GM21381 (cell line): ENCODE data around the gene BANK1.

ENCODE experiments used
- ATAC-seq: cut with Tn5 transposase; IDR thresholded peaks from one replicate; pipeline ENCODE4 v1.9.1; 2021; ENCODE audit warnings: mild to moderate bottlenecking, moderate library complexity; ENCODE audit not compliant: unreplicated experiment

The BANK1 gene

DNA sequence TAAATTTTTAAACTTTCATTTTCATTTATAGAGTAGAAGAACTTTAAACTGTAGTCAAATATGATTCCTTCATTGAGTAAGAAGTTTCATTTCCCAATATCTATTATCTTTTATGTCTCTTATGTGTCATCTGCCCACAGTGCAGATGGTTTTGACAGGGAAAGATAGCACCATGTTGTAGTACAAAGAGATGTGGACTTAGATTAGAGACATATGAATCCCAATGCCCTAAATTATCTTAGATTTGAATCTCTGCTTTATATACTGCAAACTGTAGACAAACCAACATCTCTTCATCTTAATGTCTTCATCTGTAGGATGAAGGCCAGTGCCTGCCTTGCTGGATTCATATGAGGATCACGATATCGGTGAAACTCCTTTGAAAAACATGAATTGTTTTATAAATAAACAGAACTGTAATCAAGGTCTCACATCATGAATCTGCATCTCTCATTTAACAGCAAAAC, 217.5 kb downstream of the BANK1 start:
- peak; percentile 87 for ATAC-seq

DNA sequence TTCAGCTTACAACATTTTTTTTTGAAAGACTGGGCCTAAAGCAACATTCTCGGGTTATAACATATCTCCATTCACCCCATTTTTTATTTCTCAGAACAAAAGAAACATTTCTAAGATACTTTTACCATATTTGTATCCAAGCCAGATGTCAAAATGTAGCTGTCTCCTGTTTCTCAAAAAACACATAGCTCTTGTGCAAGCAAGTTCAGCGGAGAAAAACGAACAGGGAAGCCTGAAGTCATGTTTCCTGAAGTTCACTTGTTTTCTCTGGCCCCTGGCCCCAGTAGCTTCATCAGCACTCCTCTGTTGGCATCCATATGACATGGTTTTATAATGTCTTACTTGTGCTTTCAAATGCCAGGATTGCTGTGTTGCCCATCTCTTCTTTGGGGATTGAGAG, 218.2 kb downstream of the BANK1 start:
- no peak for ATAC-seq

DNA sequence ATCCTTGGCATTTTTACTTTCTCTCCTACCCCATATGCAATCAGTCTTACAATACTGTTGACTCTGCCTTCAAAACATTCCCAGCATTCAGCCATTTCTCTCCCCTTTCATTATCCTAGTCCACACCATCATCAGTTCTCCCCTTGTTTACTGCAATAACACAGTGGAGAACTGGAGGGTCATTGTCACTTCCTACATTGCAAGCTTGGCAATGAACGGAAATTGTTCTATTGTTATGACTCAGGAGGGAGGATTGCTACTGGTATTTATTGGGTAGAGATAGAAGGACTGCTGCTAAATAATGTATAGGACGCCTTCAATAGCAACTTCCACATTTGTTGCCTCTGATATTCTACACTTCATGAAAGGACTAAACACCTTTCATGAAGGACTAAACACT, 231.8 kb downstream of the BANK1 start:
- no peak for ATAC-seq

DNA sequence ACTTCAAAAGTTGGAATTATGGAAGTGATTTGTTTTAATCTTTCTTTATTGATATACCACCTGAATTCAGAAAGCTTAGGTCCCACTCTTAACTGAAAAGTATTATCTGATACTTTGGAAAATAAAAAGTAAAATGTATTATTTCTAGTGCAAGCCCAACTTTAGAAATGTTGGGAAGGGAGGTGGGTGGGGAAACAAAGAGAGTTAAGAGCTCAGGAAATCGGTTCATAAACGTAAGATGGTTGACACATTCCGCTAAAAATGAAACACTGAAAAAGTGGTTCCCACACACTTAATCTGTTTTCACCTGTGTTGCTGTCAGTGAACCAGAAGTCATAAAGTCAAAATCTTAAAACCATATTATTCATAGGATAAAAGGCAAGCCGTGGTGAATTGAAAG, 237.4 kb downstream of the BANK1 start:
- ATAC-seq: no peak

DNA sequence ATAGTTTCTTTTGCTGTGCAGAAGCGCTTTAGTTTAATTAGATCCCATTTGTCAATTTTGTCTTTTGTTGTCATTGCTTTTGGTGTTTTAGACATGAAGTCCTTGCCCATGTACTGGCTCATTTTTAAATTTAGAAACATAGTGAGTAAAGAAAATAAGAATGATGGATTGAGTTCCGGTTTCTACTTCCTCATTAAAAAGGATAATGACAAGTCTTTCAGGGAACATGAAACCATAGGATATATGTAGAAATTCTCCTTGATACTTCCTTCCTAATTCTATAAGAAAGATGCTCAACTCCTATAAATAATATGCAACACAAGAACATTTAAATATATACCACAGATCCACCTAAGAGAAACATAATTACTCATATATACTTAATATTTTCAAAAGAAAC, 240.9 kb downstream of the BANK1 start:
- ATAC-seq: no peak

DNA sequence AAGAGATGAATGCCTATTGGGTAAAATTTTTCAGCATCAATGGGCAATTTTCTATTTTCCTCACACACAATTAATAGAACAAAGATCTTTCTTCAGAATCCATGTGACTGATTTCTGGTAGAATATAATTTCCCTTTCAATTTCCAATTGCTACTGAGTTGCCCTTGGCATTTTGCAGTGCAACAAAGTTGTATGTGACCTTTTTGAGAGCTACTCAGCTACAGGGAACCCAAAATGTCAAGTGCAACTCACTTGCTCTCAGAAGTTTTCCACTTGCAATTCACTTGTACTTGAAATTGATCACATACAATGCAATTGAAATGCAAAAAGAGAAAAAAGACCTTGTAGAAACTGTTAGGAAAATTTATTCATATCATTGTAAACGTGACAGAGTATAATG, 245.5 kb downstream of the BANK1 start:
- no peak for ATAC-seq

DNA sequence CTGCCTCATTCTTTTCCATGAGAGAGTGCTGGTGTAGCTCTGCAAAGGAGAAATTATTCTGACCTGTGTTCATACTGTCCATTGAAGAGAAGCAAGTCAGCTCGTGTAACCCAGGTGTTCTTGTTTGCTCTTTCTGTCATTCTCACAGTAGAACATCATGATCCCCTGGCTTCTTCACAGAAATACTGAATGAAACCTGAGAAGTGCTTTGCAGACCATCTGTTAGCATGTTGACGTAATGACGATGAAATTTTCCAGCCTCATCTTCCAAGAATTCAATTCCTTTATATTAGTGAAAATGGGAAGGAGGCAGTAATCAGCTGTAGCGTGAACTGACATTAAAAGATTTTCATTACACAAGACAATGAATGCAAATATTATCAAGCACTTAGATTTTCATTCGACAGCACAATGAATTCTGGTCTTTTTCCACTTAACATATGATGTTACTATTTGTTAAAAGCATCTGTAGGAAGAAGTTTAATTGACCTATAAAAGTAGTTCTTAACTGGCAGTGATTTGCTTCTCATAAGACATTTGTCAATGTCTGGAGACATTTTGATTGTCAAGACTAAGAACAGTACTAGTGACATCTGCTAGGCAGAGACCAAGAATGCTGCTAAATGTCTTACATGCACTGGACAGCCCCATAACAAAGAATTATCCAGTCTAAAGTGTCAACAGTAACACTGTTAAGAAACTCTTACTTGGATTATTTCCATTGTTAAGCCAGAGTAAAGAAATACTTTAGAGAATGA, 246.3 kb downstream of the BANK1 start:
- no peak for ATAC-seq

DNA sequence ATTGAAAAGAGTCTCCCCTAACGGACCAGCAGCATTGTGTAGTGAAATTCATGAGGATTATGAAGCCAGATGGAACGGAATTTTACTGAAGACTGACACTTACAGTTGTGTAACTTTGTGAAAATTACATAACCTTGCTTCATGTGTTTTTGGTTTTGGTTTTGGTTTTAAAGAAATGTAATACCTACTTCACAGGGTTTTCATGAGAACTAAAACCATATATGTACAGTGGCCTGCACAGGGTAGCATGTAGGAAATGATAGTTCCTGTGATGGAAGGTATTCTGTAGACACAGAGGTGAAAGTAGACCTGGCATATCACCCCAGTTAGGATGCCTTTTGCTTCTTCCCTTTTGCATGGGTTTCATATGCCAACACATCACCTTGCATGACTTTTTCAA, 247.0 kb downstream of the BANK1 start:
- peak; percentile 48 for ATAC-seq

DNA sequence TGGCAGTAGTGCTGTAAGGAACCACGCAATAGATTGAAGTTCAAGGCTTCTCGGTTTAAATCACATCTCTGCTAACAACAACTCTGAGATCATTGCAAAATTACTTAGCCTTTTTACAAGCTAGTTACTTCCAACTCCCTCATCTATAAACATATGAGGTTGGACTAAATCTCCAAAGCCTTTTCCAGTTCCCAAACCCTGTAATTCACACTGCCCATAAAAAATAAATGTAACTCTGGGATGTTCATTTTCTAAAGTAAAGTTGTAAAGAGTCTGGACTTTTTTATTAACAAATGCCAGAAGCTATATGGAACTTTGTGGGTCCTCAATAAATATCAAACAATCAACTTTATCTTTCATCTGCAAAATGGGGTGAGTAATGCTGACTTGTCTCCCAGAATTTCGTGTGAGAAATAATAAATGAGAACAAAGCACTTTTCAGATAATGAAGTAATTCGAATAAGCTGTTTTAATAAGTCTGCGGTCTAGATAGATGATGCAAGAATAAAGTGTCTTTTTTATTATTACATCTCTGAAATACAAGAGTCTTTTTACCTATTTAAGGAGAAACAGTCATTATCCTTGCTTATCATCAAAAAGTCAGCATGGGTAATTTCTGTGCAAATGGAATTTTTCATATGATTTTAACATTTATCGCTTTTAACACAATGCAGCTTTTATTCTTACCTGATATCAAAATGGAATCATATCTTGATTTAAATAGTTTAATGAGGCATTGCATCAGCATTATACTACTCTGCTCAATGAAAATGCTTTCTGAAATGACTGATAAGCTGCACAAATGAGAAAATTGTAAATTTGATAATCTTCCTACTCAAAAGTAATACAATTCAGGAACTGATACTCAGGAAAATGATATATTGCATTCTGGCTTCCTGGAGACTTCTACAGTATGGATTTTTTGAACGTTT, 252.6 kb downstream of the BANK1 start:
- ATAC-seq: no peak

DNA sequence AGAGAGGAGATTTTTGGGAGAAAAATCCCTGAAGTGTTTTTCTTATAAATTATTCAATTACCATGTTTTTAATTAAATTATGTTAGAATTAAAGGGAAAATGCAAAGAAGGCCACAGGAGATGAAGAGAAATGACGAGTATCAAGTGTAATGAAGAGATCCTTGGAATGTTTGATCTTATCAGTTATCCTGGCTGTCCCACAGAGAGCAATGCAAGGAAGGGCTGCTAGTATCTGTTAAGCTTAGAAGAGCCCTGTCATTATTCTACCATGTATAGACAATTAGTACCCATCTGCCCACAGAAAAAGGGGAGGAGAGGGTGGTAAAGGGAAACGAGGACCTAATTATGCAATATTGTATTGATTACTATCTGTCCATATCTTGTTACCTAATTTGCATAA, 257.1 kb downstream of the BANK1 start:
- no peak for ATAC-seq

DNA sequence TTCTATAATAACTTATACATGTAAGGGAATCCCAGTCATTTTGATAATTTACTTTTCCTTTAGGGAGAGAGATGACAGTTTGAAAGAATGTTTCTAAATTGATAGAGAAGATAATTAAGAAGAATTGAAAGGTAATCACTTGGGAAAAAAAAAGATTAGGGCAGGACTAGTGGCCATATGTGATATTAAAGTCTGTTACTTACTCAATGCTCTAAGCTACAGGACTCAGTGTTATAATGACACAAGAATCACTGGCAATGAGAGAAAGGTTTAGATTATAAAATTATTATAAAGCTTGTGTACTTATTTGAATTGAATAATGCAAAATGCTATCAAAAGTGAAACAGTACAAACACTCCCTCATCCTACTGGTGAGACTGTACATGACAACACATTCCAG, 265.3 kb downstream of the BANK1 start:
- no peak for ATAC-seq

DNA sequence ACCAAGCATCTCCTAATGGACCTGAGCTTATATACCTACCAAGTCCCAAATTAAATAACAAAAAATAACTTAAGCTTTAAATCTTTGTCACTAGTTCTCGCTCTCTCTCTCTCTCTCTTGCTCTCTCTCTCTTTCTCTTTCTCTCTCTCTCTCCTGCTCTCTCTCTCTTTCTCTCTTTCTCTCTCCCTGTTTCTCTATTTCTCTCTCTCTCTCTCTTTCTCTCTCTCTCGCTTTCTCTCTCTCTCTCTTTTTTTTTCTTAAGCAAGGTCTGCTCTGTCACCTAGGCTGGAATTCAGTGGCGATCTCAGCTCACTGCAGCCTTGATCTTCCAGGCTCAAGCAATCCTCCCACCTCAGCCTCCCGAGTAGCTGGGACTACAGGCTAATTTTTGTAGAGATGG, 266.6 kb downstream of the BANK1 start:
- ATAC-seq: no peak

DNA sequence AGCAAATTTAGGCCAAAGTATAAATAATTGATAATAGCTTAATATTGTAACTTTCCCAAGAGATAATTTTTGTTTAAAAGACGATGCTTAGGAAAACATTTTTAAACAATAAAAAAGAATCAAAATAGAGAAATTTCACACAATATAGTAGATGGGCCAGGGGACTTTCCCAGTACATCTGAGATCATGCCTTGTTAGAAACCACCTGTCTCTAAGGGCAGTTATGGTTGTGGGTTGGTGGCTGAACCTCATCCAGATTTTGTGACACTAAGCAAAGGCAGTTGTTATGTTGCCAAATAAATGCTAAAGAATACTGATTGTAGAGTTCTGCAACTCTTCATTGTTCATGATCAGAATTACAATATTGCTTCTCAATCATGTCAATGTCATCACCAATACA, 270.6 kb downstream of the BANK1 start:
- peak; percentile 74 for ATAC-seq

DNA sequence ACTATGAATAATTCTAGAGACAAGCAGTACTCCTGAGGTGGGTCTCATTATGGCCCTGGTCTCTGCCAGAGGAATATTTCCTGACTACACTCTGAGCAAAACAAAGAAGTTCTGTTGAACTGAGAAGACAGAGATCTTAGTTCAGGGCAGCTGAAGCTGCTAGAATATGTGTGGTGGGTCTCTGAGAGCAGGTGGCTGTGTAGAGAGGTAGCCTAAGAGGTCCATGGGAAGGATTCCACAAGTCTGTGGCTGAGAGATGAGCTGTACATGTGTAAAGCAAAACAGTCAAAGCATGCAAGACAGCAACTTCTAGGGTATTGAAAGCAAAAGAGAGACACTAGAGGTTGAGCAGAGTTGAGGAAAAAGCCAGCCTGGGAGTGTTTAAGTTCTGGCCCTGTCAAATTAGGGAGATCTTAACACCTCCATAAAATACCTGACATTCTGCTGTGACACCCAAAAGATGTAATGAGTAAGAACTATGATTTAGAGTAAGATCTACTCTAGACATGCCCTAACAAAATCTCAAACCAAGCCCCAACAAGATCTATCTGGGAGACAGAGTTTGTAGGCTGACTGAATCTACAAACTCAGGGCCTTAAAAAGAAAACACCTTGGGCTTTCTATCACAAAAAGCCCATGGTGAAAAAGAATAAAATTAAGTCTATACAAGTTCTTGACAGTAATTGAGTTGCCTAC, 274.4 kb downstream of the BANK1 start:
- ATAC-seq: no peak

DNA sequence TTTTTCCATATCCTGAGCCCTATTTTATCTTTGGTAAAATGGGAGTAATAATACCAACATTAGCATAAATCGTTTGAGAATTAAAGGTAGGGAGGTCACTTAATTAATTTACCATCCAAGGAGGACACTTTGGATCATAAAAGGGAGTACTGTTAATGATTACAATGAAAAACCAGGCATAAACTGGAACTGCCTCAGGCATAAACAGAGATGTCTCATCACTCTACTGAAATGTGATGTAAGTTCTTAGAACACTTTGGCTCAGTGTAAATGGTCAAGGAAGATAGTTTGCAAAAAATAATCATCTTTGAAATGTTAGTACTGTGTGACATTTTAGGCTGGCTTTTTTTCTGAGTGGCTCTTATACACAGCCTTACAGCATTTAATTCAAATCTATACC, 286.1 kb downstream of the BANK1 start:
- ATAC-seq: no peak

DNA sequence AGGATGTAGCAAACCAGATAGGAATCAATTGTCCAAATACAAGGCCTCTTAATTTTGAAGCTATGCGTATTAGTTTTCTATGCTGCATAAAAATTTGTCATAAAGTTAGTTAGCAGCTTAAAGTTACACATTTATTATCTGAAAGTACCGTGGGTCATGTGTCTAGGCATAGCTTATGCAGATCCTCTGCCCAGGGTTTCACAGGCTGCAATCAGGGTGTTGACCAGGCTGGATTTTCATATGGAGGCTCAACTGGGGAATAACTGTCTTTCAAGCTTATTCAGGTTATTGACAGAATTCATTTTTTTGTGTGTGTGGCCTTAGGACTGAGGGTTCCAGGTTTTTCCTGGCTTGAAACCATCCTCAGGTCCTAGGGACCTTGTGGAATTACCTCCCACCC, 289.7 kb downstream of the BANK1 start:
- no peak for ATAC-seq

DNA sequence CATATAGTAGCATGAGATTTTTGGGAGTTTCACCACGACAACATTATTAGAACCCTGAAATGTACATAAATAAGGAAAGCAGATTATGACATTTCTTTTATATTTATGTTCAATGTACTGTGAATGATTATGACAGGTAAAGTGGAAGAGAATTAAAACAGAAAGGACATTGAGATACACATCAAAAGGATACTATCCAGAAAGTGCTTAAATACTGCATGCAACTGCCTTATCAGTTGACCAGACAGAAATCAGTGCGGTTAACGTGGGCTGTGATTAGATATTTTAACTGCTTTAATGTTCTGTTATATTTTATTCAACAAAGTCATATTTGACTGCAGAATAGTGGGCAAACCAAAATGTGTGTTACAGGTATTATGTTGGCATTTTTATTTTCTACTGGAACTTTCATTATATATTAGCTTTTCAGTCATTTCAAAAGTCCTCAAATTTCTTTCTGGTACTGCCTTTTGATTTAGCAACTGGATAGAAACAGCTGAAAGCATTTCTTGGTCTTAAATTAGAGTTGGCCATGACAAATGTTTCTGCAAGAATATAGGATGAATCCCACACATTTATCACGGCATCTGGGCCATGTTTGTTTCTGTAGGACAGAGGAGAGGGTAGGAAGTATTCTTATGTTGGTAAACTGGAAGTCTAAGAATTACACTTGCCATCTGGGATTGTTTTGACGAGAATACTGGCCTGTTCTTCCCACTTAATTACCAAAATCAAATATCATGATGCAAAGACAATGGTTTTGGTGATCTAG, 299.5 kb downstream of the BANK1 start:
- no peak for ATAC-seq

DNA sequence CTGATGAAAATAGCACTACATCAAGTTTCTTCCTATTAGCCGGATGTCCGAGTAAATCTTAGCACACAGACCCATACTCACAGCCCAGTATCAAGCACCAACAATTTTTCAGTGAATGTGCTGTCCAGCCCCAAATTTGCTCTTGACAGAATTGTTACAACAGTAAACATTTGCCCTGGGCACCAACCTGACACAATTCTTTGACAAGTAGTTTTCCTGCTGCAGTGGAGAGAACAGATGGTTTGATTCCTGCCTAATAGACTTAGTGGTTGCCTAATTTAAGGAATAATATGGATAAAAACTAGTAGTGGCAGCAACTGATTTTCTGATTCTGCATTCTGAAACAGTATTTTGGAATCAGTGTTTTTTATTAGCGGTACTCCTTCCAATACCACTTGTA, 301.1 kb downstream of the BANK1 start:
- ATAC-seq: no peak

DNA sequence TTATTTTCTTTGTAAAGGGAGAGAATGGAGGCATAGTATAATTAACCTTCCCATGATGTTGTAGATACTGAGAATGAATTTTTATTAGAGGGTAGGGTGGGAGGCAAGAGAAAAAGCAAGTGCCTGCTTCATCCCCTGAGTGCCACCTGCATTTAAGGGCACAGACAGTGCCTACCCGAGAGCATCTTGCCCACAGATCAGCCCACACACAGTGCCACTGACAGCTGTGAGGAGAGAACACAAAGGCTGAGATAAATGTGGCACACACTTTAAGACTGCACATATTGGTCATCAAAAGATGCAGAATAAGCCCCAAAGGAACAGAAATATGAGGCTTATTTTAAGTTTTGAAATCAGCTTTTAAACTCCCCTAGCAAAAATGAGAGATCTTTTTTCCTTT, 304.0 kb downstream of the BANK1 start:
- ATAC-seq: no peak

DNA sequence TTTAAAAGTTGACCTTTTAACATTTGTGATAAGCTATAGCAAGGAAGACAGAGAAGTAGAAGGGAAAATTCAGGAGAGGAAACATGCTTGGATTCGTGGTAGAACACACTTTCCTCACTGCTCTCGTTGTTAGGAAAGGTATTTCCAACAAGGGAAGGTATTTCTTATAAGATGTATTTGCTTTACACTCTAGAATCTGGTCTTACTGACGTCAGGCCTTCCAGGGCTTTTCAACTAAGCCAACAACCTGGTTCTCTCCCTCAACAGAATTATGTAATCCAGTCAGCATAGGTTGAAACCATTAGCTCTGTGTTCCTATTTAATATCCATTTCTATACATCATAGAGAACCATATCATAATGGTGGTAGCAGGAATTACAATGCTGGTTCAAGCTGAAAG, 312.8 kb downstream of the BANK1 start:
- no peak for ATAC-seq

DNA sequence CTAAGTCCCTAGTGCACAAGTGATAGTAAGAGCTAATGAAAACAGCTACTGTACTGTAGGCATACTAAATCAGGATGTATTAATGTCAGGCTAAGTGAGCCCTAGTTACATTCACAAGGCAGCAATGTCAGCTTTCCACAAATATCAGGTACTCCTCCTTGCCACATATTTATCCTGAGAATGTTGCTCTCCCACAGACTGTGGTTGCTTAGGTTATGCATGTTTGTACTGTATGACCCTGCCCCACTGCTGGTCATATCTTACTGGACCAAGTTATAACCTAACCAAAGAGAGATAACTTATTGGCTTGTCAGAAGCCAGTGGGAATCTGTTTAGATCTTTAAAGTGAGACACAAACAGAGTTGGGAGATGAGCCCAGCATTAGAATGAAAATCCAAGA, 313.7 kb downstream of the BANK1 start:
- no peak for ATAC-seq
